Neural cell (in vitro differentiated cells): ENCODE data around the gene PTGER4. TPM values are rescaled to one million over a fixed set of nuclear protein-coding genes. Genes with fewer than 3 reads are reported as not detected.

ENCODE experiments used
- H2AFZ ChIP-seq: fragments of 200-600, 300-800 bp; sonication (generic), shearing (Covaris generic); 2 replicates; pipeline ENCODE4 v1.6.0; 2014; ENCODE audit warnings: low read depth, mild to moderate bottlenecking, antibody characterized with exemption, low read length, moderate library complexity
- H3F3A ChIP-seq: fragments of 200-600 bp; shearing (Covaris generic); 2 replicates; pipeline ENCODE4 v1.6.1; 2016; ENCODE audit warnings: mild to moderate bottlenecking, moderate library complexity, mixed read lengths, antibody characterized with exemption, low read length; ENCODE audit not compliant: insufficient read depth, poor library complexity, severe bottlenecking
- H3K27ac ChIP-seq: fragments of 200-600, 300-800 bp; sonication (generic), shearing (Covaris generic); 2 replicates; pipeline ENCODE4 v1.5.1; 2014; ENCODE audit warnings: mild to moderate bottlenecking, low read length, moderate library complexity
- H3K27me3 ChIP-seq: fragments of 300-800, 200-600 bp; sonication (generic), shearing (Covaris generic); 2 replicates; pipeline ENCODE4 v1.6.0; 2014; ENCODE audit warnings: mild to moderate bottlenecking, low read depth, low read length, moderate library complexity; ENCODE audit not compliant: insufficient read depth
- H3K36me3 ChIP-seq: fragments of 300-800, 200-600 bp; sonication (generic), shearing (Covaris generic); 2 replicates; pipeline ENCODE4 v1.5.1; 2014; ENCODE audit warnings: mild to moderate bottlenecking, antibody characterized with exemption, low read length, moderate library complexity; ENCODE audit not compliant: insufficient read depth
- H3K4me2 ChIP-seq: fragments of 300-800, 200-600 bp; sonication (generic), shearing (Covaris generic); 2 replicates; pipeline ENCODE4 v1.6.0; 2014; ENCODE audit warnings: mild to moderate bottlenecking, low read length
- H3K4me3 ChIP-seq: fragments of 300-800, 200-600 bp; sonication (generic), shearing (Covaris generic); 2 replicates; pipeline ENCODE4 v1.5.1; 2014; ENCODE audit warnings: mild to moderate bottlenecking, low read length, moderate library complexity
- H3K79me2 ChIP-seq: fragments of 200-600 bp; shearing (Covaris generic); replicated peaks from 2 replicates; pipeline ENCODE4 v1.6.0; 2014; ENCODE audit warnings: mild to moderate bottlenecking, low read length, moderate library complexity; ENCODE audit not compliant: insufficient read depth
- H3K9ac ChIP-seq: fragments of 300-800, 200-600 bp; sonication (generic), shearing (Covaris generic); 2 replicates; pipeline ENCODE4 v1.6.1; 2016; ENCODE audit warnings: mild to moderate bottlenecking, low read length, mixed read lengths
- H3K9me2 ChIP-seq: fragments of 200-600 bp; shearing (Covaris generic); 2 replicates; pipeline ENCODE4 v1.6.1; 2016; ENCODE audit warnings: mild to moderate bottlenecking, low read length, mixed read lengths; ENCODE audit not compliant: insufficient read depth
- H3K9me3 ChIP-seq: fragments of 200-600, 300-800 bp; sonication (generic), shearing (Covaris generic); 2 replicates; pipeline ENCODE4 v1.6.1; 2016; ENCODE audit warnings: mild to moderate bottlenecking, mixed run types, low read length, moderate library complexity, mixed read lengths
- H4K20me1 ChIP-seq: fragments of 200-600 bp; shearing (Covaris generic); 2 replicates; pipeline ENCODE4 v1.6.1; 2016; ENCODE audit warnings: mild to moderate bottlenecking, mixed run types; ENCODE audit not compliant: insufficient read depth
- EP300 ChIP-seq: fragments of 450-650 bp; conservative IDR thresholded peaks from 2 replicates; pipeline ENCODE4 v1.6.1; 2014; ENCODE audit warnings: antibody characterized with exemption, mild to moderate bottlenecking, moderate library complexity; ENCODE audit not compliant: poor library complexity, severe bottlenecking
- EZH2 ChIP-seq: fragments of 200-600, 300-800 bp; shearing (Covaris generic), sonication (generic); IDR thresholded peaks from 2 replicates; pipeline ENCODE4 v1.6.1; 2014; ENCODE audit warnings: antibody characterized with exemption, low read length, borderline replicate concordance, mild to moderate bottlenecking; ENCODE audit not compliant: insufficient read depth, poor library complexity, severe bottlenecking
- MXI1 ChIP-seq: fragments of 450-650 bp; conservative IDR thresholded peaks from 2 replicates; pipeline ENCODE4 v1.6.1; 2014; ENCODE audit warnings: antibody characterized with exemption, mild to moderate bottlenecking; ENCODE audit not compliant: poor library complexity, severe bottlenecking
- POLR2AphosphoS5 ChIP-seq: IDR thresholded peaks from 2 replicates; pipeline ENCODE4 v1.6.1; 2012
- RAD21 ChIP-seq: fragments of 450-650 bp; conservative IDR thresholded peaks from 2 replicates; pipeline ENCODE4 v1.6.1; 2014; ENCODE audit warnings: antibody characterized with exemption, mild to moderate bottlenecking, moderate library complexity
- REST ChIP-seq: IDR thresholded peaks from 2 replicates; pipeline ENCODE4 v1.6.1; 2012; ENCODE audit warnings: borderline replicate concordance
- SMC3 ChIP-seq: fragments of 450-650 bp; conservative IDR thresholded peaks from 2 replicates; pipeline ENCODE4 v1.6.1; 2014; ENCODE audit warnings: antibody characterized with exemption, mild to moderate bottlenecking, moderate library complexity; ENCODE audit not compliant: poor library complexity
- TAF1 ChIP-seq: IDR thresholded peaks from 2 replicates; pipeline ENCODE4 v1.6.1; 2012; ENCODE audit warnings: low read depth
- polyA plus RNA-seq: library from polyadenylated mRNA; depleted of rRNA; stranded (reverse); fragments of >200 nt; gene quantifications from 2 replicates; pipeline ENCODE4 v1.2.3, GENCODE V29; 2014
- TF ChIP-seq, protein P1 (sequence below): fragments of 450-650 bp; IDR thresholded peaks from 2 replicates; pipeline ENCODE4 v1.5.1; 2014; ENCODE audit warnings: antibody characterized with exemption, mild to moderate bottlenecking, moderate library complexity; ENCODE audit not compliant: poor library complexity, severe bottlenecking

Gene PTGER4
- polyA plus RNA-seq, 1 donor from 2014 or later, result 6.2 TPM

- no peaks in the 10 kb centered on the region for H3F3A ChIP-seq
- no peaks in the 10 kb centered on the region for H3K9me3 ChIP-seq
- H2AFZ ChIP-seq, result no peak overlapping the region
- no peaks in the 10 kb centered on the region for H3K27me3 ChIP-seq
- TF ChIP-seq REST (no peak), EP300 (no peak), TAF1 (no peak), POLR2AphosphoS5 (no peak), RAD21 (no peak), EZH2 (no peak)
- TF ChIP-seq, protein P1, sequence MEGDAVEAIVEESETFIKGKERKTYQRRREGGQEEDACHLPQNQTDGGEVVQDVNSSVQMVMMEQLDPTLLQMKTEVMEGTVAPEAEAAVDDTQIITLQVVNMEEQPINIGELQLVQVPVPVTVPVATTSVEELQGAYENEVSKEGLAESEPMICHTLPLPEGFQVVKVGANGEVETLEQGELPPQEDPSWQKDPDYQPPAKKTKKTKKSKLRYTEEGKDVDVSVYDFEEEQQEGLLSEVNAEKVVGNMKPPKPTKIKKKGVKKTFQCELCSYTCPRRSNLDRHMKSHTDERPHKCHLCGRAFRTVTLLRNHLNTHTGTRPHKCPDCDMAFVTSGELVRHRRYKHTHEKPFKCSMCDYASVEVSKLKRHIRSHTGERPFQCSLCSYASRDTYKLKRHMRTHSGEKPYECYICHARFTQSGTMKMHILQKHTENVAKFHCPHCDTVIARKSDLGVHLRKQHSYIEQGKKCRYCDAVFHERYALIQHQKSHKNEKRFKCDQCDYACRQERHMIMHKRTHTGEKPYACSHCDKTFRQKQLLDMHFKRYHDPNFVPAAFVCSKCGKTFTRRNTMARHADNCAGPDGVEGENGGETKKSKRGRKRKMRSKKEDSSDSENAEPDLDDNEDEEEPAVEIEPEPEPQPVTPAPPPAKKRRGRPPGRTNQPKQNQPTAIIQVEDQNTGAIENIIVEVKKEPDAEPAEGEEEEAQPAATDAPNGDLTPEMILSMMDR, result no peak
- H4K20me1 ChIP-seq, result no peaks in the 10 kb centered on the region
- no peak overlapping the region for H3K4me3 ChIP-seq
- H3K9me2 ChIP-seq, result no peaks in the 10 kb centered on the region
- no peaks in the 10 kb centered on the region for H3K79me2 ChIP-seq
- H3K4me2 ChIP-seq, result no peak overlapping the region
- H3K9ac ChIP-seq, result no peak overlapping the region
- H3K27ac ChIP-seq, result no peak overlapping the region
- H3K36me3 ChIP-seq, result no peaks in the 10 kb centered on the region
Observed at GRCh38 chr5:40690267-40690666, 10.6 kb downstream of the PTGER4 start.

GRCh38 chr5:40691894-40692293 lies 12.2 kb downstream of the PTGER4 start:
- no peak overlapping the region for H3K27ac ChIP-seq
- H3K9me2 ChIP-seq, result no peaks in the 10 kb centered on the region
- H3K4me3 ChIP-seq, result no peak overlapping the region
- TF ChIP-seq EZH2, result no peak
- TF ChIP-seq MXI1, result no peak
- TF ChIP-seq POLR2AphosphoS5, result no peak
- no peak for TF ChIP-seq REST
- no peak for TF ChIP-seq EP300
- no peak for TF ChIP-seq TAF1
- TF ChIP-seq SMC3, result no peak
- no peak for TF ChIP-seq RAD21
- TF ChIP-seq, protein P1, result no peak
- H3K79me2 ChIP-seq, result no peaks in the 10 kb centered on the region
- no peaks in the 10 kb centered on the region for H3K27me3 ChIP-seq
- H3K9ac ChIP-seq, result no peak overlapping the region
- no peak overlapping the region for H3K4me2 ChIP-seq
- H2AFZ ChIP-seq, result no peak overlapping the region
- H3K9me3 ChIP-seq, result no peaks in the 10 kb centered on the region
- no peaks in the 10 kb centered on the region for H4K20me1 ChIP-seq
- H3F3A ChIP-seq, result no peaks in the 10 kb centered on the region
- no peaks in the 10 kb centered on the region for H3K36me3 ChIP-seq
